ENCODE data around the gene PA2G4. TPM values are rescaled to one million over a fixed set of nuclear protein-coding genes. Genes with fewer than 3 reads are reported as not detected.
"Not testable (repeated sequence)": the region's sequence is repeated elsewhere in the genome, so short reads cannot be mapped to it uniquely, and the experiment has no call there.

The PA2G4 gene
- total RNA-seq, 2 experiments from 2014 or later, result 316 to 323 TPM

DNA sequence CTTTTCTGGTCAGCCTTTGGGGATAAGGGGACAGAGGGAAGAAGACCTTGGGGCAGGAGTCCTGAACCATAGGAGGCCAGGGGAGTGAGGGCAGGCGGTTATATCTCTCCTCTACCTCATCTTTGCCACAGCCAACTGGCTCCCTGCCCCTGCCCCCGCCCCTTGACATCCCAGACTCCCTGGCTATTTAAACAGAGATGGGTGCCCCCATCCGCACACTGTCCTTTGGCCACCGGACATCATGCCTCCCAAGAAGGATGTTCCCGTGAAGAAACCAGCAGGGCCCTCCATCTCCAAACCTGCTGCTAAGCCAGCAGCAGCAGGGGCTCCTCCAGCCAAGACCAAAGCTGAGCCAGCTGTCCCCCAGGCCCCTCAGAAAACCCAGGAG is 49.3 kb downstream of the PA2G4 start:
- H3K36me3 Mint-ChIP-seq (ENCODE audit: low read depth), result peaks cover 30% of the 10 kb centered on the region
- CTCF ChIA-PET, result interaction anchor here (1.5 kb wide), 1 partner anchor 36 kb away, joined by 12 read pairs; the partner anchor contains the start of gene ZC3H10
- POLR2A ChIA-PET, result interaction anchor here (0.5 to 2.9 kb wide), 6 partner anchors 13 to 70 kb away, joined by 3 to 17 read pairs (median 6); partner anchors contain the start of genes ESYT1 and ZC3H10
- H3K27me3 Mint-ChIP-seq (ENCODE audit: low read depth), result no peaks in the 10 kb centered on the region
- H3K27ac Mint-ChIP-seq, result peak overlapping the region; percentile 99
- DNase-seq (no peak), ATAC-seq (no peak)
- H3K4me1 Mint-ChIP-seq (ENCODE audit: low read depth), result peaks cover 62% of the 10 kb centered on the region
- no peaks in the 10 kb centered on the region for H3K9me3 Mint-ChIP-seq (ENCODE audit: insufficient read depth)
- H3K4me3 Mint-ChIP-seq, result peak overlapping the region; percentile 92

DNA sequence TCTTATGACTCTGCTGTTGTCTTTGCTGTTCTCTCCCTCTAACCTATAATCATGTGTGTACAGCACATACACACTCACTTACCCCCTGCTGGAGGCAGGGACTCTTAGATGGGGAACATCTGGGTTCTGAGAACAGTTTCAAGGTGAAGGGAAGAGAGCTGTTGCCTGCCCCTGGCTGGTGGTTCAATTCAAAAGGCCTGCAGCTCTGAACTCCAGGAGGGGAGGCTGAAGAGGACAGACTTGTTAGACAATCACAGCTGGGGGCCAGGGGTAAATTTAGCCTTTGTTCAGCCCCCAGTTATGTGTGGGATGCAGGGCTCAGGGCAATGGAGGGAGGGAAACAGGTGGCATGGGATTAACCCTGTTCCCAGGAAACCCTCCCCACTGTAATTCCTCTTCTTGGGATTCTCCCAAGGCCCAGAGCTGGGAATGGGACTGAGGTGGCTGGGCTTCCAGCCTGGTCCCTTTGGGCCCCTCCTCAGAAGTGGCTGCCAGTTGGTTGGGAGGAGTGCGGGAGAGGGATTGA is 50.0 kb downstream of the PA2G4 start:
- ATAC-seq, result no peak
- CTCF ChIA-PET, result interaction anchor here (1.5 to 1.6 kb wide), 2 partner anchors 35 to 36 kb away, joined by 5 to 12 read pairs; partner anchors contain the start of genes SMARCC2 and ZC3H10
- POLR2A ChIA-PET, result interaction anchor here (1.0 to 2.9 kb wide), 5 partner anchors 11 to 37 kb away, joined by 3 to 17 read pairs (median 7); partner anchors contain the start of genes ESYT1 and ZC3H10
- Mint-ChIP-seq H3K36me3 (ENCODE audit: low read depth) (peaks cover 36% of the 10 kb centered on the region), H3K27me3 (ENCODE audit: low read depth) (no peaks in the 10 kb centered on the region), H3K9me3 (ENCODE audit: insufficient read depth) (no peaks in the 10 kb centered on the region), H3K4me3 (no peak overlapping the region), H3K27ac (no peak overlapping the region), H3K4me1 (ENCODE audit: low read depth) (peaks cover 66% of the 10 kb centered on the region)
- DNase-seq, result no peak

DNA sequence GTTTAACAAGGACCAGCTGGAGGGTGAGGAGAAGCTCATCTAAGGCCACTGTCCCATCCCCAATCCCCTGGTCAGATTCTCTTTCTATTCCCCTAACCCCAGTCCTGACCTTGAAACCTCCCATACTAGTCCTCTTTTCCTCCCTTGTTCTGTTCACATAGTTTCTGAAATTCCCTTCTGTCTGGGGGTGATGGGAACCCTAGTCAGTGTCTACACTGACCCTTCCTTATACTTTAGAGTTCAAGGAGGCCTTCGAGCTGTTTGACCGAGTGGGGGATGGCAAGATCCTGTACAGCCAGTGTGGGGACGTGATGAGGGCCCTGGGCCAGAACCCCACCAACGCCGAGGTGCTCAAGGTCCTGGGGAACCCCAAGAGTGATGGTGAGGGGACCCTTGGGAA is 50.5 kb downstream of the PA2G4 start:
- DNase-seq (no peak), ATAC-seq (no peak)
- H3K4me1 Mint-ChIP-seq (ENCODE audit: low read depth), result peaks cover 68% of the 10 kb centered on the region
- H3K27me3 Mint-ChIP-seq (ENCODE audit: low read depth), result no peaks in the 10 kb centered on the region
- no peaks in the 10 kb centered on the region for H3K9me3 Mint-ChIP-seq (ENCODE audit: insufficient read depth)
- CTCF ChIA-PET, result interaction anchor here (1.2 to 2.6 kb wide), 4 partner anchors 26 to 108 kb away, joined by 3 to 13 read pairs (median 8); partner anchors contain the start of genes ESYT1, SMARCC2 and ZC3H10
- no peak overlapping the region for H3K4me3 Mint-ChIP-seq
- H3K36me3 Mint-ChIP-seq (ENCODE audit: low read depth), result peaks cover 38% of the 10 kb centered on the region
- POLR2A ChIA-PET, result interaction anchor here (0.9 to 2.9 kb wide), 6 partner anchors 12 to 37 kb away, joined by 3 to 17 read pairs (median 6); partner anchors contain the start of genes ESYT1, SMARCC2 and ZC3H10
- no peak overlapping the region for H3K27ac Mint-ChIP-seq

DNA sequence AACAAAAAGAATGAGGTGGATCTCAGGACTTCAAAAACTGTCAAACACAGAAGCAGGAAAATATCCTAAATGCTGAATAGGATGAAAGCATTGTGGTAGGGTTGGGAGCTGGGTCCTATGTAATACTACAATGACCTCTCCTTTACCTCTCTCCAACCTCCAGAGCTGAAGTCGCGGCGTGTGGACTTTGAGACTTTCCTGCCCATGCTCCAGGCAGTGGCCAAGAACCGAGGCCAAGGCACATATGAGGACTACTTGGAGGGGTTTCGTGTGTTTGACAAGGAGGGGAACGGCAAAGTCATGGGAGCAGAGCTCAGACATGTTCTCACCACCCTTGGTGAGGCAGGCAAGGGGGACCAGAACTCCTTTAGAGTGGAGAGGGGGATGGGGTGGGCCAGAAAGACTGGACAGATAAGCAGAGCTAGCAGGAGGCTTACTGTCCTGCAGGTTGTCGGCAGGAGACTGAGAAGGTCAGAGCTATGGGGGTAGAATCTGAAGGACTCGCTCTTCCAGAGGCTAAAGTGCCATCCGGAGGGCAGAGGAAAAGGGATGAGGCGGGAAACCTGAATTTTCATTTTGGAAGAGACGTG is 51.0 kb downstream of the PA2G4 start:
- Mint-ChIP-seq H3K36me3 (ENCODE audit: low read depth) (peaks cover 43% of the 10 kb centered on the region), H3K27me3 (ENCODE audit: low read depth) (no peaks in the 10 kb centered on the region), H3K27ac (peak overlapping the region; percentile 48), H3K4me3 (peak overlapping the region; percentile 30), H3K9me3 (ENCODE audit: insufficient read depth) (no peaks in the 10 kb centered on the region), H3K4me1 (ENCODE audit: low read depth) (peaks cover 70% of the 10 kb centered on the region)
- ChIA-PET CTCF (interaction anchor here (1.2 to 2.6 kb wide), 4 partner anchors 27 to 108 kb away, joined by 3 to 13 read pairs (median 8); partner anchors contain the start of genes ESYT1, SMARCC2 and ZC3H10), POLR2A (interaction anchor here (0.6 to 2.9 kb wide), 6 partner anchors 12 to 38 kb away, joined by 3 to 17 read pairs (median 6); partner anchors contain the start of genes ESYT1, SMARCC2 and ZC3H10)
- DNase-seq (no peak), ATAC-seq (no peak)

DNA sequence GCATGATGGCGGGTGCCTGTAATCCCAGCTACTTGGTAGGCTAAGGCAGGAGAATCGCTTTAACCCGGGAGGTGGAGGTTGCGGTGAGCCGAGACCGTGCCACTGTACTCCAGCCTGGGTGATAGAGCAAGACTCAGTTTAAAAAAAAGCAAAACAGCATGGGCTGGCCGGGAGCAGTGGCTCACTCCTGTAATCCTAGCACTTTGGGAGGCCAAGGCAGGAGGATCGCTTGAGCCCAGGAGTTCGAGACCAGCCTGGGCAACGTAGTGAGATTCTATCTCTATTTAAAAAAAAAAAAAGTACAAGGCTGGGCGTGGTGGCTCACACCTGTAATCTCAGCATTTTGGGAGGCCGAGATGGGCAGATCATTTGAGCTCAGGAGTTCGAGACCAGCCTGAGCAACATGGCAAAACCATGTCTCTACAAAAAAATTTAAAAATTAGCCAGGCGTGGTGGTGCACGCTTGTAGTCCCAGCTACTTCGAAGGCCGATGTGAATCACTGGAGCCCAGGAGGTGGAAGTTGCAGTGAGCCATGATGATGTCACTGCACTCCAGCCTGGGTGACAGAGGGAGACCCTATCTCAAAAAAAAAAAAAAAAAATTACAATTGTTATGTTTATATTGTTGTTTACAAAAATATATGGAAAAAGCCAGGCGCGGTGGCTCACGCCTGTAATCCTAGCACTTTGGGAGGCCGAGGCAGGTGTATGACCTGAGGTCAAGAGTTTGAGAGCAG is 52.3 kb downstream of the PA2G4 start:
- Mint-ChIP-seq H3K4me1 (ENCODE audit: low read depth) (peaks cover 69% of the 10 kb centered on the region), H3K36me3 (ENCODE audit: low read depth) (peaks cover 54% of the 10 kb centered on the region), H3K4me3 (peak overlapping the region; percentile 90), H3K27ac (peak overlapping the region; percentile 96)
- not testable (repeated sequence) for H3K9me3 Mint-ChIP-seq (ENCODE audit: insufficient read depth); H3K27me3 Mint-ChIP-seq (ENCODE audit: low read depth); ATAC-seq; DNase-seq
- ChIA-PET CTCF (interaction anchor here (1.1 to 2.6 kb wide), 2 partner anchors 28 to 39 kb away, joined by 4 to 13 read pairs; partner anchors contain the start of genes ESYT1 and ZC3H10), POLR2A (interaction anchor here (0.8 kb wide), 1 partner anchor 30 kb away, joined by 3 read pairs; no protein-coding TSS in a partner anchor)

DNA sequence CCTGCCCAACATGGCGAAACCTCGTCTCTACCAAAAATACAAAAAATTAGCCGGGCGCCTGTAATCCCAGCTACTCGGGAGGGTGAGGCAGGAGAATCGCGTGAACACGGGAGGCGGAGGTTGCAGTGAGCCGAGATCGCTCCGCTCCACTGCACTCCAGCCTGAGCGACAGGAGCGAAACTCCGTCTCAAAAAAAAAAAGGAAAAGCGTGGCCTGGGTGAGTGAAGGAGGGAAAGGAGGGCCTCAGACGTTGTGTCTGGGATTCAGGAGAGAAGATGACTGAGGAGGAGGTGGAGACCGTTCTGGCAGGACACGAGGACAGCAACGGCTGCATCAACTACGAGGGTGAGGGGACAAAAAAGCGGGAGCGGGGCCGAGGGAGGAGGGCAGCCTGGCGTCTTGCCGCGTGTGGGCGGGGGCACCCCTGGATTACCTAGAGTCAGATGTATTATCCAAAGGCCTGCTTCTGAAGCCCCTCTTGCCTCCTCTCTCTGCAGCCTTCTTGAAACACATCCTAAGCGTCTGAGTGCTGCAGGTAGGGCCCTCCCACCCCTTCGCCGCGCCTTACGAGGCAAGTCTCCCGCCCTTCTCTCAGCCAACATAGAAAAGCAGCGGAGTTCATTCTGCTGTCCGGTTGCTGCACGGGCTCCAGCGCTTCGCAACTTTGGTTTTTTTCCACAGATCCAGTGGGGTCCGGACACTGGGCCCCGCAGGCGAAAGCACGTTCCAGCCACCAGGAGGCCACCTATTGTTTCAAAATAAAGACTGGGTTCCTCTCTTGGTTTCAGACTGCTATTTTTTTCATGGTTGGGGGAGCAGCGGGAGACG is 53.1 kb downstream of the PA2G4 start:
- peak; percentile 53 for ATAC-seq
- Mint-ChIP-seq H3K36me3 (ENCODE audit: low read depth) (peaks cover 62% of the 10 kb centered on the region), H3K27ac (peak overlapping the region; percentile 96), H3K4me3 (peak overlapping the region; percentile 90), H3K9me3 (ENCODE audit: insufficient read depth) (no peaks in the 10 kb centered on the region), H3K4me1 (ENCODE audit: low read depth) (peaks cover 68% of the 10 kb centered on the region), H3K27me3 (ENCODE audit: low read depth) (no peaks in the 10 kb centered on the region)
- CTCF ChIA-PET, result interaction anchor here (1.1 to 8.3 kb wide), 4 partner anchors 29 to 39 kb away, joined by 4 to 74 read pairs (median 32); partner anchors contain the start of genes ESYT1, SMARCC2 and ZC3H10
- POLR2A ChIA-PET, result interaction anchor here (0.7 to 6.6 kb wide), 8 partner anchors 9 to 294 kb away, joined by 3 to 77 read pairs (median 4); partner anchors contain the start of genes ESYT1, SMARCC2 and ZC3H10
- DNase-seq, result peak; percentile 80

DNA sequence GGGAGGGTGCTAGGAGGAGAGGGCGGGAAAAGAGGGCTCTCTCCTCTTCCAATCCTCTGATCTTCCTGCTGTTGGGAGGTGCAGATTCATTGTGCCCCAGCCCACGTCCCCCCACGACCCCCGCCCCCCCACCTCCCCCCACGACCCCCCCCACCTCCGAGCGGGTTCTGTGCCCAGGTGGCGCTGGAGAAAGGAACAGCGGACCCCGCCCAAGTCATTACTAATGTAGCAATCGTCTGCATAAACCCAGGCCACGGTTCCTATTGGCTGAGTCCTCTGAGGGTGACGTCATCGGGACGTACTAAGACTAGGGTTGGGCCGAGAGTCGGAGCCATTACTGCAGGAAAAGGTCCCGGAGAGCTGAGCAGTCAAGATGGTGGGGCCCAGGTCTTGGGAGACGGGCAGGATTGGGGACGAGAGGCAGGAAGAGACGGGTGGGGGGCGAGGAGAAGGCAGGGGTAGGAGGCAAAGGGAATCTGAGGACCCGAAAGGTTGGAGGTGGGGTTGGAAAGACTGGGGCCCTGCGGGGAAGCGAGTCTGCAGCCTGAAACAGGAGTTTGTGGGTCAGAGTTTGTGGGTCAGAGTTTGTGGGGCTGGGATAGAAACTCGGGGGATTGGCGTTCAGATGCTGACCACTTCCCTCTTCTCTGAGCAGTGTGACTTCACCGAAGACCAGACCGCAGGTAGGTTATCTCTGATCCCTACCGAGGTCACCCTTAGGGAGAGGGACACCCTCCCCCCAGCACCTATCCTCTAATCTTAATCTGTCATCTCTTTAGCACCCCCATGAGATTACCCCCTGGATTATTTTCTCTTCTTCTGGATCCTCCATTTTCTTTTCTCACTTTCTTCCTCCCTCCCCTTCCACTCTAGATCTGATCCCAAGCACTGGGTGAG is 53.9 kb downstream of the PA2G4 start, which contains the start of gene MYL6:
TSS of gene MYL6 (plus strand) at position 331 of the 897 bp plus-strand sequence. CDS start at position 374, 43 bp downstream.
- peaks cover 61% of the 10 kb centered on the region for H3K4me1 Mint-ChIP-seq (ENCODE audit: low read depth)
- ATAC-seq, result peak; percentile 83
- H3K4me3 Mint-ChIP-seq, result peak within 1 kb of the TSS; percentile 90
- no peaks in the 10 kb centered on the region for H3K27me3 Mint-ChIP-seq (ENCODE audit: low read depth)
- no peaks in the 10 kb centered on the region for H3K9me3 Mint-ChIP-seq (ENCODE audit: insufficient read depth)
- H3K36me3 Mint-ChIP-seq (ENCODE audit: low read depth), result peaks cover 69% of the 10 kb centered on the region
- POLR2A ChIA-PET, result interaction anchor here (0.6 to 6.6 kb wide), 15 partner anchors 10 to 471 kb away, joined by 3 to 77 read pairs (median 3); partner anchors contain the start of genes ESYT1, SMARCC2 and ZC3H10
- peak; percentile 97 for DNase-seq
- H3K27ac Mint-ChIP-seq, result peak within 1 kb of the TSS; percentile 96
- CTCF ChIA-PET, result interaction anchor here (0.6 to 8.3 kb wide), 6 partner anchors 17 to 205 kb away, joined by 3 to 74 read pairs (median 14); partner anchors contain the start of genes ESYT1, SMARCC2 and ZC3H10

DNA sequence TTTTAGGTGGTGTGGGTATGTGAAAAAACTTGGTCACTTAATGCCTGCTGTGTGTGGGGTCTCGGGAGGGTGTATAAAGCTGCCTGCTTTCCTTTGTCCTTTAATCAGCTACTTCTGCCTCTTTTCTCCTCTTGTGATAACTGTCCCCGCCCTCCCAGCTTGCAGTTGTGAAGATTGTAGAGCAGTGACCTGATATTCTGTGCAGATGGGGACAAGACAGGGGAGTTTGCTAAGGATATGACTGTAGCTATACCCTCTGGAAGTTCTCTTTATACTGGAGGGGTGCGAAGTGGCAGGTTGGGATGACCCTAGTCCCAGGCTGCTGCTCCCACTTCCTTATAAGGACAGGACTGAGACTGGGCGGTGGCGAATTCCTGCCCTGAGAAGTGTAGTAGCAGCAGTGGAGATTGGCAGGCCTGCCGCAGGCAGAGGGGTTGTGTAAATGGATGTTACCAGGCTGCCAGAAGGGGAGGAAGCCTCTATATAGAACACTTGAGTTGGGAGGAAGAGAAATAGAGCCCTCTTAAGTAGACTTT is 54.6 kb downstream of the PA2G4 start:
- peak; percentile 3 for ATAC-seq
- Mint-ChIP-seq H3K4me1 (ENCODE audit: low read depth) (peaks cover 58% of the 10 kb centered on the region), H3K27me3 (ENCODE audit: low read depth) (no peaks in the 10 kb centered on the region), H3K4me3 (peak overlapping the region; percentile 90), H3K36me3 (ENCODE audit: low read depth) (peaks cover 76% of the 10 kb centered on the region), H3K9me3 (ENCODE audit: insufficient read depth) (no peaks in the 10 kb centered on the region), H3K27ac (peak overlapping the region; percentile 96)
- ChIA-PET POLR2A (interaction anchor here (0.9 to 6.6 kb wide), 9 partner anchors 9 to 470 kb away, joined by 3 to 77 read pairs (median 6); partner anchors contain the start of genes ESYT1, SMARCC2 and ZC3H10), CTCF (interaction anchor here (1.0 to 8.3 kb wide), 5 partner anchors 16 to 40 kb away, joined by 3 to 74 read pairs (median 20); partner anchors contain the start of genes ESYT1, SMARCC2 and ZC3H10)
- peak; percentile 52 for DNase-seq

DNA sequence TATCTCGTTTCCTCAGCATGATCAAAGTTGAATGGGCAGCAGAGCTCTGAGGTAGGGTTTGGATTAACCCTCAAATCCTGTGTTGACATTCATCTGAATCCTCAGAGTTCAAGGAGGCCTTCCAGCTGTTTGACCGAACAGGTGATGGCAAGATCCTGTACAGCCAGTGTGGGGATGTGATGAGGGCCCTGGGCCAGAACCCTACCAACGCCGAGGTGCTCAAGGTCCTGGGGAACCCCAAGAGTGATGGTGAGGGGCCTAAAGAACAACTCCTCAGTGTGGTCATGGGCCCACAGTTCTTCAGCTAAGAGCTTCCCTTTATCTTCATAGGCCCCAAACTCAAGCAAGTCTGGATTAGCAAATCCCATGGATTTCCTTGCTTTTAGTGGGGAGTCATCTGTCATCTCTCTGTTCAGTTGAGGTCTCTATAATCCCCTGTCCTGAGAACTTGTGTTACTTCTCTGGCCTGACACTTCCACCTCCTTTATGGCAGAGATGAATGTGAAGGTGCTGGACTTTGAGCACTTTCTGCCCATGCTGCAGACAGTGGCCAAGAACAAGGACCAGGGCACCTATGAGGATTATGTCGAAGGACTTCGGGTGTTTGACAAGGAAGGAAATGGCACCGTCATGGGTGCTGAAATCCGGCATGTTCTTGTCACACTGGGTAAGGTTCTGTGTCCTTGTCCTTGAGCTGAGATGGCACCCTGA is 55.3 kb downstream of the PA2G4 start:
- peaks cover 51% of the 10 kb centered on the region for H3K4me1 Mint-ChIP-seq (ENCODE audit: low read depth)
- CTCF ChIA-PET, result interaction anchor here (1.0 to 8.3 kb wide), 5 partner anchors 16 to 41 kb away, joined by 3 to 74 read pairs (median 20); partner anchors contain the start of genes ESYT1, SMARCC2 and ZC3H10
- H3K9me3 Mint-ChIP-seq (ENCODE audit: insufficient read depth), result no peaks in the 10 kb centered on the region
- H3K27ac Mint-ChIP-seq, result peak overlapping the region; percentile 96
- DNase-seq, result no peak
- H3K4me3 Mint-ChIP-seq, result peak overlapping the region; percentile 90
- H3K36me3 Mint-ChIP-seq (ENCODE audit: low read depth), result peaks cover 79% of the 10 kb centered on the region
- no peak for ATAC-seq
- no peaks in the 10 kb centered on the region for H3K27me3 Mint-ChIP-seq (ENCODE audit: low read depth)
- POLR2A ChIA-PET, result interaction anchor here (0.8 to 6.6 kb wide), 10 partner anchors 9 to 140 kb away, joined by 3 to 77 read pairs (median 5); partner anchors contain the start of genes CS, ESYT1, PA2G4 and SMARCC2

Data from activated CD8-positive, alpha-beta T cell treated with anti-CD3 and anti-CD28 coated beads, Interleukin-2, amount 10 ng/mL, durations not matched to agents 7 days and 5 days (primary cell).